SIG-M5 treated with dmso at 0.1 percent for 504 hours (cell line): Measurements from ENCODE around the gene CDH24.

ENCODE experiments used
- DNase-seq: peaks from one replicate; lab custom pipeline; 2025; ENCODE audit not compliant: unreplicated experiment; lab: John Stamatoyannopoulos, UW

CDH24 gene

DNA sequence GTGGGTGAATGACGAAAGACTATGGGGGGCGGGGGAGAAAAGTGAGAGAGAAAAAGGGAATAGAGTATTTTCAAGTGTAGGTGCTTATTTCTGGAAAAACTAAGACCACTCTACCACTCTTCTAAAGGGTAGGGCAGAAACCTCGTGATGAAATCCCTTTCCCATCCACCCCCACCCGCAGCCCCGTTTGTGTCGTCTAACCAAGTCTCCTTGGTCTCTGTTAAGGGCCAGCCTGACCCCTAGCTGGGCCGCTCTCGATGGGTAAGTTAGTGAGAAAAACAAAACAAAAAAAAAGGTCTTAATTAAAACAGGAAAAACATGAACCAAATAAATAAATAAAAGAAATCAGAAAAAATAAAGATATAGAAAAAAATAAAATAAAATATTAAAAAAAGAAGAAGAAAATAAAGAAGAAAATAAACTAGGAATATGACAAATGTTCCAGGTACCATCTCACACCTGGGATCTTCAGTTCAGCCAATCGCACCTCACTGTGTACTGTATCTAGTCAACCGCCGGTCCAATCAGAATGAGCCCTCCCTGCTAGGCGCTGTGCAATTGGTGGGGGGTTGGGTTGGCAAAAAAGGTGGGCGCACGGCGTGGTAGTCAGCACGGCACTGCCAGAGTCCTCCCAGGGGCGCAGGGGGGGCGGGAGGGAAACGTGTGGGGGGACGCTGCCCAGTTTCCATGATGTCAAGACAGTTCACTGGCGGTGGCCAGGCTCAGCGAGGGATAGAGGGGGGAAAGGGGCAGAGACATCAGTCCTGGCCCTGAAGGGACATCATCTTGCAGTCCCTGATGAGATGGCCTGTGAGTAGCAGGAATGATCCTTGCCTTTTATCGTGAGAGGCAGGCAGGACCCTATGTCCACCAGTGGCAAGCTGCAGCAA lies 9.8 kb upstream of the CDH24 start:
- DNase-seq = no peak

DNA sequence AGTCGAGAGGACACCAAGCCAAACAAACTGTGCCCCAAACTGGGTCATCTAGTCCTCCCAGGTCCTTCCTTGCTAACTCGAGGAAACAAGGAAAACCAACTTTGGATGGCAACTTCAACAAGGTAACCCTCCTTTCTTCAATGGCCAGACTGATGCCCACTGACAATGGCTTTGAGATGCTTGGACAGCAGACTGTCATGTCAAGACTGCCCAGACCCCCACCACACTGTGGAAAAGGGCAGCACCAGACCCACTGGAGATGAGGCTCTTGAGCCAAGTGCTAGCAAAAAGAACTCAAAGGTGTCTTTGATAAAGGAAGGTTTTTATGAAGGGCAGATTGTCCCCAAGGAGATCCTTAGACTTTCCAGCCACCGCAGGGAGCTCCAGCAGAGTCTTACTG lies 9.0 kb upstream of the CDH24 start:
- no peak for DNase-seq

DNA sequence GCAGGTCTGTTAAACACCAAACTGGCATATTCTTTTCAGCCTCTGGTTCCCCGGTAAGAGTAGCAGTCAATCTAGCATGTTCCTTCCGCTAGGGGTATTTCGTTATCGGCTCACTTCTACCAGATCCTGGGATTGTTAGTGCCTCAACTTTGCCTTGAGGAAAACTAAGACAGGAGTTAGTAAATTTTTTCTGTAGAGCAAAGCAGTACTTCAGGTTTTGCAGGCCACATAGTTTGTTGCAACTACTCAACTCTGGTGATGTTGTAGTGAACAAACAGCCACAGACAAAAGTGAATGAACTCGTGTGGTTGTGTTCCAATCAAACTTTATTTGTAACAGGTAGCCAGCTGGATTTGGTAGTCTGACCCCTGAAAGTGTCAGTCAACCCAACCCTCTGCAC lies 6.3 kb upstream of the CDH24 start:
- no peak for DNase-seq

DNA sequence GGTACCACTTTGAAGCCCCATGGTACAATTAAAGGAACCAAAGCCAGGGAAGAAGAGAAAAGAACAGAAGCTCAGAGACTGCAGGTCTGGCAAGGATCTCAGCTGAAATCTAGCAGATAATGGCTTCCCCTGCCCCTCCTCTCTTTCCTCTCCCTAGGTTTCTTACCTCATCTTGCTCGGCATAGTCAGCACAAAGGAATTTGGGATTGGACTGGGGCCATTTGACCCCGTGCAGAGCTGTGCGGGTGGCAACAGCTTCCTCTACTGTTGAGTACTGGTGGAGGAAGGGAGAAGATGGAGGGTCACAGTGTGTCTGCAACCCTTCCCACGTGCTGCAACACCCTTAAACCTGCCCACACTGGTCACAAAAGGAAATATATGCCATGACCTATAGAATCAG lies 4.7 kb upstream of the CDH24 start:
- no peak for DNase-seq

DNA sequence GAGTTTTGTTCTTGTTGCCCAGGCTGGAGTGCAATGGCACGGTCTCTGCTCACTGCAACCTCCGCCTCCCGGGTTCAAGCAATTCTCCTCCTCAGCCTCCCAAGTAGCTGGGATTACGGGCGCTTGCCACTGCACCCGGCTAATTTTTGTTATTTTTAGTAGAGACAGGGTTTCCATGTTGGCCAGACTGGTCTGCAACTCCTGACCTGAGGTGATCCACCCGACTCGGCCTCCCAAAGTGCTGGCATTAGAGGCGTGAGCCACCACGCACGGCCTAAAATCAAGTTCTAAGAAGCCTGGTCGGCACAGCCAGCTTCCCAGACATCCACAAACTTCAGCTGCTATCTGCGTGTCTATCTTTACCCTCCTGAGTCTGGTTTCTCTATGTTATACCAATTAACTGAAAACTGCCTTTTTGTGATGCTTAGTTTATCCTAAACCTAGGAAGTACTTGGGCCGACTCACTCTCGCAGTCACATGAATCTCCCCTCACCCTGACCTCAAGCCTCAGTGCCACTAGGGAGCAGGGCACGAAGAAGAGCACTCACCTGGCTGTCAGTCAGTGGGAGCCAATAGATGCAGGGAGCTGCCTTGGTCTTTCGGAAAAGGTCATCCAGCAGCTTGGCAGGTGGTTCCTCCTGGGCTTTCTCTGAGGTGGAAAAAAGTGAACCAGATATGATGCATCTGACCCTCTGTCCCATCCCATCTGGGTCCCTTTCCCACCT lies 3.4 kb upstream of the CDH24 start:
- no peak for DNase-seq

DNA sequence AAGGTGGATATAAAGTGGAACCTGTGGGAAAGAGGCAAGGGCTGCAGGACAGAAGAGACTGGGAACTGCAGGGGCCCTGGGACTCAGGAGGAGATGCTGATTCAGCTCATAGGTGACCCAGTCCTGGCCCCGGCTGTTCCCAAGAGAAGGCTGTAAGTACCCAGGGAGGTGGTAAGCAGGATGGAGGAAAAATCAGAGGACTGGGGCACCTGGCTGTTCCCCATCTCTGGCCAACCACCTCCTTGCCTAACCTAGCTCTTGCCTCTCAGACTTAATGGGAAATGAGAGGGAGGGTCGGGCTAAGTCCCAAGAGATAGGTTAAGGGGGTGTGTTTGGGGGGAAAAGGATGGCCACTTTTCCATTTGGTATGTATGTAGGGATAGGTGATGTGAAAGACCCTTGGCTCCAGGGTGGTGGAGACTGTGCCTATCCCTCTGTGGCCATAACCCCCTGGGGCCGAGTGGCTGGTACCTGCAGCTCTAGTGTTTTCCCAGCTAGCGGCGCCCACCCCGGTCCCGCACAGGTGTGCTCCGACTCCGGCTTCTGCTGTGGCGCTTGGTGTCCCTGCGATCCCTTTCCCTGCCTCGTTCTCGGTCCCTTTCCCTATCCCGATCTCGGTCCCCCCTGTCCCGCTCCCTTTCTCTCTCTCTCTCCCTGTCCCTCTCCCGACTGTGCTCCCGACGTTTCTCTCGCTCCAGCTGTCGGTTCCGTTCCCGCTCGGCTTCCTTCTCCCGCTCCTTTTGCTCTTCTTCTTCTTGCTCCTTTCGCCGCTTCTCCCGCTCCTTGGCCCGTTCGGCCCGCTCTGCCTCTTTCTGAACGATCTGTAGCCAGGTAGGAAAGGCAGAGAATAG lies 1.6 kb upstream of the CDH24 start:
- DNase-seq = no peak

DNA sequence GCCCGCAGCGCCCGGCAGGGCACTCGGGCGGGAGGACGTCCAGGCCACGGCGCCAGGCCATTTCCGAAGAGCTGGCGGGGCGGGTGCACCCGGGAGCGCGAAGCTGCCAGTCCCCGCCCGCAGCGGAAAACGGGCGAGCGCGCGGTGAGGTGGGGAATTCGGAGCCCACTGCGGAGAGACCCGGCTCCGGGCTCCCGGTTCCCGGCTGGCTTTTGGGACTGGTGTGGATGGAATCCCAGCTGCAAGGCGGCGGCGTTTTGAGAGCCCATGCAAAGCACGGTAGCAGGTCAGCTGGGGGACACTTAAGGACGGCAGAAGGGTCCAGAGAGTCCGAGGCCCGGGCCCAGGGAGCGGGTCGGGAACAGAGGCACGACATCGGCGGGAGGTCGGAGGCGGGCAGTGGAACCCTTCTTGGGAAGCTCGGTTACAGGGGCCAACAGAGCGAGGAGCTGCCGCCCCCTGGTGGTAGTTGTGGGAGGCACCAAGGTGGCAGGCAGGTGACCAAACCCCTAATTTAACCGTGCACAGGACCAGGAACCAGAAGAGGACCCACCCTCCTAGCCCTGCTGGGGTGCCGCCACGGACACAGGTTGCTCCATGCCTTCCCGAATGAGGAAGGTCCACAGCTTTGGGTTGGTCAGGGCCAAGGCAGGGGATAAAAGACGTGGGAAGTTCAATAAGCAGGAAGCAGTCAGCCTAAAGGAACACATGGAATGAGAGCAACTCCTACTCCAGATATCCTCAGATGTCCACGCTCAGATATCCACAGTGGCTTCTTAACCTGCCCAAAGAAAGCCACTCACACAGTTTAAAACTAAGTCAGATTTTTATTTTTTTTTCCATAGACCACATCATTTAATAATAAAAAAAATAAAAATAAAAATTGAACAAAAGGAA lies 685 bp upstream of the CDH24 start:
- no peak for DNase-seq

DNA sequence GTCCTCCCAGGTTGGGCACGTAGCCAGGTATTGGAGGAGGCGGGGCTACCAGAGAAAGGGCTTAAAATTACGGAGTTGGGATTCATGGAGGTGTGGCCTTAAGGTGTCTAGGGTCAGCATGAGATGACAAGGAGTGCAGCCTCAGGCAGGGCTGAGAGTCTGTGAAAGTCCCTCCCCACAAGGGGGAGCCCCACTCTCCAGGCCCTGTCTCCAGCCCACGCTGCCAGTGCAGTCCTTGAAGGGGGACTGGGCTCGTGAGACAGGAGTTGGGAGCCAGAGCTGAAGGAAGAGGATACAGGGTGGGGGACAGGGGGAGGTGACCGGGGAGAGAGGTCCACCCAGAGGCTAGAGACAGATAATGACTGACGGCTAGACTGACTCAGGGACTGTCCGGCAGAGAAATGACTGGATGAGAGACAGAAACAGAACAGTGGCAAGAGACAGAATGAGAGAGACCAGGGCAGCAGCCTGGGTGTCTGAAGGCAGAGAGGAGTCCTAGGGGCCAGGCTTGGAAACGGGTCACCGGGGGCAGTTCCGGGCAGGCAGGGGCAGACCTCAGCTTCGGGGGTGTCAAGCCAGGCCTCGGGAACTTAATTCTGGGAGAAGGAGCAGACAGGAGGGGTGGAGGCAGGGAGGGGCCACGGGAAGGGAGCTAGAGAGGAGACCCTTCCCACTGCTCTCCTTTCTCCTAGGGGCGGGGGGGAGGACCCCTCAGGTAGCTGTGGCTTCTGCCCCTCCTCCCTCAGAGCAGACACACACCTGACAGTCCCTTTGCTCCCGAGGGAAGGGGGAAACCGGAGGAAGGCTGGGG lies 970 bp downstream of the CDH24 start:
- no peak for DNase-seq

DNA sequence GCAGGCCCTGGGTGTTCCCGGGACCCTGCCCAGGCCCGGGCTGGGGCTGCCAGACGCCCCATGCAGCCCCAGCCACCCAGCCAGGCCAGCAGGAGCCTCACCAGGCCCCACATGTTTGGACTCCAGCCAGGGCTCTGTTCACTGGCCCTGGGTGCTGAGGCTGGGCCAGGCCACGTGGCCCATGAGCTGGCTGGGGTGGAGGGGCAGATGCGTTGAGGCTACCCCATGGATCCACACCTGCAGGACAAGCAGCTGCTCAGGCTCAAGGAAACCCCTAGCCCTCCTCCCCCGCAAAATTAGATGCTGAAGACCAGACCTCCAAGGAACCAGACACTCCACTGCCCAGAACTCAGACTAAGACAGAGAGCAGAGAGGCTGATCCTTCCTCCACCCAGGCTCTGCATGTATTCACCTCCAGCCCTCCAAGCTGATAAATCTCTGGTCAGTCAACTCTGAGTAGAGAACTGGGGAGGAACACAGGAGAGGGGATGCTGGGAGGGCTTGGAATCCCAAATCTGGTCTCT lies 1.6 kb downstream of the CDH24 start:
- no peak for DNase-seq

DNA sequence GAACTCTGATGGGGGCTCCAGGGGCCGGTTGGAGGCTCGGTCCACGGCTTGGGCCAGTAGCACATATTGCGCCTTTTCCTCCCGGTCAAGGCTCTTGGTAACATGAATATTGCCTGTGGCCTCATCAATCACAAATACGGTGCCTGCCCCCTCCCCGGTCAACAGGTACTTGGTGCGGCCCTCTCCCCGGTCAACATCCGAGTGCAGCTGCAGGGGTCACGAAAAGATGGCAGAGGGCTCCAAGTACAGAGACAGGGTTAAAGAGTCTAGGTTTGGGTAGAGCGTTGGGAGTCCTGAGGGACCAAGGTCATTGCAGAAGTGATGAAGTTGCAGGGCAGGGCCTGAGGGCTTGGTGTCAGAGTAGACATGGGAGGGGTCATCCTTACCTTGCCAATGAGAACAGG lies 2.2 kb downstream of the CDH24 start:
- no peak for DNase-seq

DNA sequence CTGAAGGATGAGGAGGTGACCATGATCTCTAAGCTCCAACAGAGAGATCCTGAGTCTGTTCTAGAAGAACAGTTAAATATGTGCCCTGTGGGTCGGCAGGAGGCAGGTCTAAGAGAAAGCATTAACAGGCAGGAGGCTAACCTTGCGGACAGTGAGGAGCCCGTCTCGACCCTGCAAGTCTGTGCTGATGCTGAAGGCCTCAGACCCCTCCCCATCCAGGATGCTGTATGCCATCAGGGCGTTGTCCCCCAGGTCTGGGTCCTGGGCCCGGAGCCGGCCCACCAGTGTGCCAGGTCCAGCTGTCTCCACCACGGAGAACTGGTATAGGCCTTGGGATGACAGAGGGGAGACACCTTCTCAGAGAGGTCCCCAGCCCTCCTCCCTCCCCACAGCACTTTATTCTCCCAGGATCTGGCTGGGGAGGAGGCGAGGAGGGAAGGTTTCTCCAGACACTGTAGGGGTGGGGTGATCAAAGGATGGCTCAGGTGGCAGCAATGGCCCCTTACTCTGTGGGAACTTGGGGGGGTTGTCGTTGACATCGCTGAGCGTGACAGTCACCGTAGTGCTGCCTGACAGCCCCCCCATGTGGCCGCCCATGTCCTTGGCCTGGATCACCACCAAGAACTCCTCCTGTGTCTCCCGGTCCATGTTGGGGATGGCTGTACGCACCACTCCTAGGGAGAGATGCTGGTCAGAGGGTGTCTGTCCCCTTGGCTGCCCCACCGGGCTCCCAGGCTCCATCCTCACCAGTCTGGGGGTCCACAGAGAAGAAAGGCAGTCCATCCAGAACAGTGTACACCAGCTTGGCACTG lies 3.1 kb downstream of the CDH24 start:
- DNase-seq = no peak

DNA sequence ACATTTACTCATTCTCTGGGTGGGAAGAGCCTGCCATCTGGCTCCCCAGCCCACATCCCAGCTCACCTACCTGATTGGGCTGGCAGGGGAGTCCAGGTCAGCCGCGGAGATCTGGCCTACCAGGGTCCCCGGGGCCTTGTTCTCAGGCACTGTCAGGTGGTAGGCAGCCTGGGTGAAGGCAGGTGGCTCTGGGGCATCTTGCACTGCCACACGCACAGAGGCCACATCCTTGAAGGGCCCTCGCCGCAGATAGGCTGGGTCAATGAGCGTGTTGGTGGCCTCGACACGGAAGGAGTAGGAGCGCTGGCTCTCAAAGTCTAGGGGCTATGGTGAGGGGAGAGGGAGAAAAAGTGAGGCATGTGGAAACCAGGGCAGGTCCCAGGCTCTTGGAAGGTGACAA lies 3.9 kb downstream of the CDH24 start:
- no peak for DNase-seq

DNA sequence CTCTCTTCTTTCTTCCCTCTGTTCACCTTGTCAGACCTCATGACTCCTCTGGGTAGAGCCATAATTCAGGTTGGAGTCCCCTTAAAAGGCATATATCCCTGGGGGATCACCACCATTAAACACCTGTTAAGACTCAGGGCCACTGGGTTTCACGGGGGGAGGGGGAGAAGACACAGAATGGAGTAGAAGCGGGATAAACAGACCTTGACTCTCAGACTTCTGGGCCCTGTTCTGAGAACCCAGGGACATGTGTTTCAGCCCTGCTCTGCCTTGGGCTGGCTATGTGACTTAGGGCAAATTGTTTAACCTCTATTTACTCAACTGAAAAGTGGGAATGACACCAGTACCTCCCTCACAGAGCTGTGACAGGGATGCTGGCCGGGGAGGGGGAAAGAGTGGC lies 4.6 kb downstream of the CDH24 start:
- DNase-seq = no peak

DNA sequence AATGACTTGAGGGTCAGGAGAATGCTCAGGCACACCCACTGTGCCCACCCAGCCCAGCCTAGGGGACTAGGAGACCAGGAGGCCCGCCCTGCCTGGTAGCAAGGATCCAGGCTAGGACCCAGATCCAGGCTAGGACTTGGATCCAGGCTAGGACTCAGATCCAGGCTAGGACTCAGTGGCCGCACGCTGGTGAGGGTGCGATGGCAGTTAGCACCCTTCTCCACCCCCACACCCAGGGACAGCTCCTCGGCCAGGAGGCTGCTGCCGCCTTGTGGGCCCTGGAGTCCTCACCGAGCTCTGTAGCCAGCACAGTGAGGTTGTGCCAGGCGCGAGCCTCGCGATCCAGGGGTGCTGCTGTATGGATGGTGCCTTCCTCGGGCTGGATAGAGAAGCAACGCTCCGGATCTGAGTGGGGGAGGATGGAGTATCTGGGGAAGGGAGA lies 5.1 kb downstream of the CDH24 start:
- no peak for DNase-seq

DNA sequence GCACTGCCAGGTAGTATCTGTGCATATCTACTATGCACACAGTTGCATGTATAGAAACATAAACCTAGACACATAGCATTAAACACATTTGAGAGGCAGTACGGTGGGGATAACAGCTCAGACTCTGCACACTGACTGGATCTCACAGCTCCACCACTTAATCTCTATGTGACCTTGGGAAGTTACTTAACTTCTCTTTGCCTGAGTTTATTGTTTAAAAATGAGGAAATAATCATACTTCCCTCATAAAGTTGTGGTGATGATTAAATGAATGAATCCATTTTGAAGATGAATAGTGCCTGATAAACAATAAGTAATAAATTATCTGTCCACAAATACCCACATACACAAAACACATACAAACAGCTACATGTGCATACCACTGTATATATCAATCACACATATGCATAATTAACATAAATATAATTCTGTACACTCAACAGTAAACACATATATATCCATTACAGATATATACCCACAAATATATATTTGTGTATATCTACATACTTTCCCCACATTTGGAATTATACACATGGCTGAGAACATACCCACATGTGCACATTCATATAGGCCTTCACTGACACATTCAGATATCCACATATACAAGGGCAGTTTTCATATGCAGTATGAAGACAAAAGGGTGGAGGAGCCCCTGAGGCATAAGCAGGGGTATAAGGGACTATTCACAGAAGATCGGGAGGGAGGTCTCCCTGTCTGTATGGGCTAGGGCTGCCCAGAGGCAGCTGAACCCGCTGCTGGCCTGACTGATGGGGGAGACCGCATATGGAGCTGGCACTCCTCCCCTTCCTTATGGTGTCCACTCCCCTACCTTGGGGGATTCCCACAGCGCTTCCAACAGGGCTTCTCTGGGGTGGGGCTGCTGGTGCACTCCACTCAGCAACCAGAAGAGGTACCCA lies 5.9 kb downstream of the CDH24 start:
- DNase-seq = no peak

DNA sequence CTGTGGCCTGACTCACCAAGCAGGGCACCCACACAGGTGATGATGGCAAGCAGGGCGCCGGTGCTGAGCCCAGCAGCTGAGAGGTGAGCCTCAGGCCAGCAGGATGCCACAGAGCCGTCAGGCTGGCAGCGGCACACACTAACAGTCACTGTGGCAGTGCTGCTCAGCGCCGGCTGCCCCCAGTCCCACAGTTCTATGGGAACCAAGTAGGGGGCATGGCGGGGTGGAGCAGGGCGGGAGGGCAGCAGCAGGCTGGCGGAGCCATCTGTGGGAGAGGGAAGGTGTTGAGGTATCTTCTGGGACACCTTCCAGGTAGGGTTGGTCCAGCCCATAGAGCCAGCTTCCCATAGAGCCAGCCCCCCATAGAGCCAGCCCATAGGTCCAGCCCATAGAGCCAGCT lies 8.3 kb downstream of the CDH24 start:
- DNase-seq = no peak
